Lower leg skin (tissue), 4 donors: Measurements from ENCODE around the gene DPYD. TPM values are rescaled to one million over a fixed set of nuclear protein-coding genes. Genes with fewer than 3 reads are reported as not detected.

Source experiments
- DNase-seq, 2 donors: peaks; one replicate each; pipeline ENCODE4 v3.0.0-alpha.2; 2019; ENCODE audit warnings: low spot score in 2 of 2
- H3K4me3 ChIP-seq: fragments of 200-600 bp; sonication (generic); 2 replicates; pipeline ENCODE4 v1.5.1; 2017; ENCODE audit warnings: mild to moderate bottlenecking, low read depth; ENCODE audit not compliant: poor library complexity, severe bottlenecking
- CTCF ChIP-seq, 3 donors: fragments of 450-650 bp; IDR thresholded peaks; one replicate each; pipeline ENCODE4 v1.5.1; 2016; ENCODE audit warnings: antibody characterized with exemption in 3 of 3, mild to moderate bottlenecking in 3 of 3, moderate library complexity in 2 of 3
- POLR2A ChIP-seq, 2 donors: fragments of 450-650 bp; IDR thresholded peaks; one replicate each; pipeline ENCODE4 v1.6.1; 2016 to 2017; ENCODE audit warnings: antibody characterized with exemption in 2 of 2, mild to moderate bottlenecking in 1 of 2, moderate library complexity in 1 of 2
- WGBS, 2 donors: methylation state at CpG; one replicate each; pipeline ENCODE4 v1.1.5; 2018; 5-methylcytosine and 5-hydroxymethylcytosine counted together
- intact Hi-C: fragments of 100-400 bp; cut with DNase I; formaldehyde crosslinking; loops from one replicate; pipeline ENCODE4 v1.15.0; 2023; ENCODE audit warnings: low total_unique reads
- total RNA-seq, 4 donors: library from RNA; depleted of rRNA; stranded (reverse); fragments of >200 nt; gene quantifications; one replicate each; pipeline ENCODE4 v1.1.0, GENCODE V29; 2016

Gene DPYD
- total RNA-seq, 4 donors from 2014 or later: 10.6 to 16.1 (median 14.6) TPM

GRCh38 chr1:97258597-97258996 is 662.2 kb downstream of the DPYD start:
- no peak for DNase-seq
- WGBS, 2 donors: 98 to 100% methylated on average over 1 of the region's 1 CpG
- TF ChIP-seq CTCF (IDR thresholded peaks at IDR 0.05): no peak
- TF ChIP-seq POLR2A (IDR thresholded peaks at IDR 0.05): no peak
- intact Hi-C loops: no loop called here
- H3K4me3 ChIP-seq: no peak overlapping the region

DNA sequence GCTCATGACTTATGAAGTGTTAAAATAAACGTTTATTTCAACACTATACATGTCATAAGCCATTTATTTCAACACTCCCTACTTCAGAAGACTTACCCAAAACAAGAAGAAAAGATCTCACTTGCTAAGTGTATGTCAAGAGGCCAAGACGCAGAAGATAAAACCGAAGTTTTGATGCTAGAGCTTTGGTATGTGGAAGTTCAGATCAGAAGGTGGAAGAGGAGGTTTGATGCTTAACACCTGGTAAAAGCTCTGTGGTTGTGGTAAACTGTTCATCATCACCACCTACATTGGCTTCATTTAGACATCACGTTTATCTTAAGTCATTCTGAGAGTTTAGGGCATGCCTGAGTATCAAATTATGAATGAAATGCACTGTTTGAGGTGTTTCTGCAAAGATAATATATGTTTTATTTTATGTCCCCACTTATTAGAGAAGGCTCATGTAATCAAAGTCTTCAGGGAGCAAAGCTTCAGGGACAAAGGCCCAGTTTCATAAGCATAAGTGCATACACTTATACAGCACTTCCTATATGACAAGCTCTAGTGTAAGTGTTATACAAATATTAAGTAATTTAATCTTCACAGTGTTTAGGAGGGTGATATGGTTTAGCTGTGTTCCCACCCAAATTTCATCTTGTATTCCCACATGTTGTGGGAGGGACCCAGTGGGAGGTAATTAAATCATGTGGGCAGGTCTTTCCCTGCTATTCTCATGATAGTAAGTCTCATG is 665.9 kb downstream of the DPYD start:
- TF ChIP-seq POLR2A (IDR thresholded peaks at IDR 0.05) (no peak), CTCF (IDR thresholded peaks at IDR 0.05) (no peak)
- intact Hi-C loops: no loop called here
- DNase-seq: no peak
- WGBS, 2 donors: 76 to 84% methylated on average over 4 of the region's 4 CpGs
- no peak overlapping the region for H3K4me3 ChIP-seq

DNA sequence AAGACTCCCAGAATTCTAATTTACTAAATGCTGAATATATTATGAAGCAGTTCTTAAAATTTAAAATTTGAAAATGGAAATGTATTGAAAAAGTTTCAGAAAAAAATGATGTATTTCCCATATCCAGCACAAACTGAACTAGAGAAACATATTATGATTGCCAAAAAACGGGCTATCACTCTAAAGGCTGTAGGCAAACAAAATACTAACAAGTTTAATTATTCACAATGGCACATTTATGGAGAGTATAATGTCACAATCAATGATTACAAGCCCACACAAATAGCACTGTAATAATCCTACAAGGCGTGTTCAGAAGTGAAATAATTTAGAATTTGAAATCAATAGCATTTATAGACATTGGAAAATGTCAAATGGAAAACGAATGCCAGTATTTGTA is 667.9 kb downstream of the DPYD start:
- H3K4me3 ChIP-seq: no peak overlapping the region
- intact Hi-C loops: no loop called here
- no peak for DNase-seq
- no peak for TF ChIP-seq POLR2A (IDR thresholded peaks at IDR 0.05)
- TF ChIP-seq CTCF (IDR thresholded peaks at IDR 0.05): no peak
- WGBS, 2 donors: 73 to 74% methylated on average over 3 of the region's 3 CpGs

DNA sequence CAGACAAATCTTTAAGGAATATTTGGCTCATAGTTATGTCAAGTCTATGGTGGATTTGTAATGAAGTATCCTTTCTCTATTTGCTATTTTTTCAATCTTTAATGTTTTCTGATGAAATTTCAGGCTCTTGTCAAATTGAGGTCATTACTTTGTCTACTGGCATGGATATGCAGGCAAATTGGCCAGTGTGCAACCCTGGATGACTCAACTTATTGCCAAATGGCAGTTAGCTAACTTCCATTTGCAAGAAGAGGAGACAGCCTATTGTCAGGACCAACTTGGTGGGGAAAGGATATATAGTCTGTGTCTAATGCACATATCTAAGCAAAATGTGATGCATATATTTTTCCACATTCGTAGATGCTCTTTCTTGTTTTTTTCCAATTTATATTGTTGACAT is 668.8 kb downstream of the DPYD start:
- intact Hi-C loops: no loop called here
- TF ChIP-seq POLR2A (IDR thresholded peaks at IDR 0.05) (no peak), CTCF (IDR thresholded peaks at IDR 0.05) (no peak)
- WGBS, 2 donors: 89 to 93% methylated on average over 1 of the region's 1 CpG
- H3K4me3 ChIP-seq: no peak overlapping the region
- DNase-seq: peak in 1 of 2 donors; percentile 54

GRCh38 chr1:97247196-97247595 is 673.6 kb downstream of the DPYD start:
- no peak for TF ChIP-seq POLR2A (IDR thresholded peaks at IDR 0.05)
- TF ChIP-seq CTCF (IDR thresholded peaks at IDR 0.05): no peak
- no peak overlapping the region for H3K4me3 ChIP-seq
- intact Hi-C loops: no loop called here
- DNase-seq: no peak

DNA sequence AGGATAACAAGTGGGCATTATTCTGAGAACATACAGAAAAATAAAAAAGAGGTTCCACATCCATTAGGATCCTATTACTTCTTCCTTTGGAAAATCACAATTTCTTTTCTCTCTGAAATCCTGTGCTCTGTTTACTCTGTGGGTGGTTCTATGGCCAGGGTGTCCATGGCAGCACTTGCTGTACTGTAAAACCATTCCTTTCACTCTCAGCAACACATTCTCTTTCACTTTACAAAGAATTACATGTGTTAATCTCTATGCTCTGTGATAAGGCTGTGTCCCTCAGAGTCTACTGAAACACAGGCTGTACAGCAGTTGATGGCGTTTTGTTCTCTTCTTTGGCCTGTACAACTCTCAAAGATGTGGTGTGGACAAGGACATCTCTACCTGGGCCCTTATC is 675.2 kb downstream of the DPYD start:
- intact Hi-C loops: no loop called here
- 72 to 81% methylated on average over 1 of the region's 1 CpG for WGBS, 2 donors
- no peak for DNase-seq
- no peak for TF ChIP-seq CTCF (IDR thresholded peaks at IDR 0.05)
- no peak for TF ChIP-seq POLR2A (IDR thresholded peaks at IDR 0.05)
- no peak overlapping the region for H3K4me3 ChIP-seq
